Smooth muscle cell of the brain vasculature (primary cell): ENCODE data around the gene CARM1.
"Not testable (repeated sequence)": the region's sequence is repeated elsewhere in the genome, so short reads cannot be mapped to it uniquely, and the experiment has no call there.

ENCODE experiments used
- DNase-seq: peaks from one replicate; pipeline ENCODE4 v3.0.0-alpha.2; 2012; ENCODE audit warnings: low read depth, low spot score

The CARM1 gene

DNA sequence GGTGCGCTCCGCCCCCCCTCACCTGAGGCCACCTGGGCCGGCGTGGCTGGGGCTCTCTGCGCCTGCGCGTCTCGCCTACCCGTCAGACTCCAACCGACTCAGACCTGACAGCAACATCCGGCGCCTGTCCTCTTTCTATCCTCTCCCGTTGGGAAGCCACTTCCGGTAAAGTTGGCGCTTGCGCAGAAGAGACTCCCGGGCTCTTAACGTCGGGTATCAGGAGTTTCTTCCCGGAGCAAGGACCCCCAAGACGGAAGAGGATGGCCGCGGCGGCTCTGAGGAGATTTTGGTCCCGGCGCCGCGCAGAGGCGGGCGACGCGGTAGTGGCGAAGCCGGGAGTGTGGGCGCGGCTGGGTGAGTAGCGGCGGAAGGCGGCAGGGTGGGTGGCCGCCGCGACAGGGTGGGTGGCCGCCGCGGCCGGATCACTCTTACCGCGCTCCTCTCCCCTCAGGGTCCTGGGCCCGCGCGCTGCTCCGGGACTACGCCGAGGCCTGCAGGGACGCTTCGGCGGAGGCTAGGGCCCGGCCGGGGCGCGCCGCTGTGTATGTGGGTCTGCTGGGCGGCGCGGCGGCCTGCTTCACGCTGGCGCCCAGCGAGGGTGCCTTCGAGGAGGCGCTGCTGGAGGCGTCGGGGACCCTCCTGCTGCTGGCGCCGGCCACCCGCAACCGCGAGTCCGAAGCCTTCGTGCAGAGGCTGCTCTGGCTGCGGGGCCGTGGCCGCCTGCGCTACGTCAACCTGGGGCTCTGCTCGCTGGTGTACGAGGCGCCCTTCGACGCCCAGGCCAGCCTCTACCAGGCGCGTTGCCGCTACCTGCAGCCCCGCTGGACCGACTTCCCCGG is 57.4 kb downstream of the CARM1 start, which contains the start of the genes TIMM29 and YIPF2:
TSS of gene TIMM29 (plus strand) at position 249 of the 839 bp plus-strand sequence. CDS start at position 261, 12 bp downstream.
TSS of gene YIPF2 (minus strand) at position 77 of the 839 bp plus-strand sequence. CDS start 229 bp downstream, outside the sequence.
- DNase-seq: peak; percentile 95

- DNase-seq: no peak
Observed at GRCh38 chr19:10929402-10929794, 58.0 kb downstream of the CARM1 start.

GRCh38 chr19:10935371-10936059 is 64.2 kb downstream of the CARM1 start:
- DNase-seq: no peak

DNA sequence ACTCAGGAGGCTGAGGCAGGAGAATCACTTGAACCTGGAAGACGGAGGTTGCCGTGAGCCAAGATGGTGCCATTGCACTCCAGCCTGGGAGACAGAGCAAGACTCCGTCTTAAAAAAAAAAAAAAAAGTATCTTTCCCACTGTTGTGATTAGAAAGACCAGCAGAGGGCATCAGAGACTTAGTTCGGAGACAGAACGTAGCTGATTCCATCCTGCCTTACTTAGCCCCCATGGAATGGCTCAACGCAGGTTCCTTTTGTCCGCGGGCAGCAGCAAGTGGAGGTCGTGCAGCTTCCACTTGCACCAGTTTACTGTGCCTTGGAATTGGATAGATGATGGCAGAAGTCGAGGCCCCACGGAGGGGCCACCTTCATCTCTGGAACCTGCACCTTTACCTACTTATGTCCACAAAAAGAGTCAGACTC is 65.3 kb downstream of the CARM1 start:
- no peak for DNase-seq

GRCh38 chr19:10941649-10942048 is 70.3 kb downstream of the CARM1 start:
- DNase-seq: not testable (repeated sequence)

- DNase-seq: not testable (repeated sequence)
Observed at GRCh38 chr19:10943412-10943811, 72.1 kb downstream of the CARM1 start.

DNA sequence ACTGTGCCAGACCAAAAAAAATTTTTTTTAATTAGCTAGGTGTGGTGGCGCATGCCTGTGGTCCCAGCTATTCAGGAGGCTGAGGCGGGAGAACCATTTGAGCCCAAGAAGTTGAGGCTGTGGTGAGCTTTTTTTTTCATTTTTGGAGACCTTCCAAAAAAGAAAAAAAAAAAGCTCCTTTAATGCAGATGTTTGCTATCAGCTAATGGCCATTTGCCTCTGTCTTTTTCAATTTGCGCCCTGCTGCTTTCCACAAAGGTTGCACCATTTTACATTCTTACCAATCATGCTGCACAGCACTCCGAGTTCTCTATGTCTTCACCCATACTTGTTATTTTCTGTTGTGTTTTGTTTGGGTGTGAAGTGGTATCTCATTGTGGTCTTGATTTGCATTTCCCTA is 73.9 kb downstream of the CARM1 start:
- no peak for DNase-seq

DNA sequence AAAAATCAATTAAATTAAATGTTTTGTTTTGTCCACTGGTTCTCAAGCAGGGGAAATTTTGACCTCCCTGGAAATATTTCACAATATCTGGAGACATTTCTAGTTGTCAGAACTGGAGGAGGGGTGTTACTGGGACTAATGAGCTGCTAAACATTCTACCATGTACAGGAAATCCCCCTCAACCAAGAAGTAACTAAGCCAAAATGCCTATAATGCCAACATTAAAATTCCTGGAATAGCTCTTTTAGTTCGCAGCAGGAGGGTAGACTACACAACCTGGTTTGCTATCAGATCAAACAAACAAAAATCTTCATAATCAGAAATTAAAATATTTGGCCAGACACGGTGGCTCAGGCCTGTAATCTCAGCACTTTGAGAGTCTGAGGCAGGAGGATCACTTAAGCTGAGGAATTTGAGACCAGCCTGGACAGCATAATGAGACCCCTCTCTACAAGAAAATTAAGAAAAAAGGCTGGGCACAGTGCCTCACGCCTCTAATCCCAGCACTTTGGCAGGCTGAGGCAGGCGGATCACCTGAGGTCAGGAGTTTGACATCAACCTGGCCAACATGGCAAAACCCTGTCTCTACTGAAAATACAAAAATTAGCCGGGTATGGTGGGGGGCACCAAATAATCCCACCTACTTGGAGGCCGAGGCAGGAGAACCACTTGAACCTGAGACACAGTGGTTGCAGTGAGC is 75.8 kb downstream of the CARM1 start:
- no peak for DNase-seq

GRCh38 chr19:10952809-10953208 is 81.5 kb downstream of the CARM1 start:
- DNase-seq: no peak

- DNase-seq: not testable (repeated sequence)
Observed at GRCh38 chr19:10959277-10959968, 88.1 kb downstream of the CARM1 start.

GRCh38 chr19:10960314-10961072 is 89.1 kb downstream of the CARM1 start, which contains the start of gene SMARCA4:
TSS of gene SMARCA4 (plus strand) at chr19:10961030. CDS start at chr19:10984152, 23,122 bp downstream.
- DNase-seq: peak; percentile 96

GRCh38 chr19:10961073-10961860 is 89.9 kb downstream of the CARM1 start:
- DNase-seq: no peak

DNA sequence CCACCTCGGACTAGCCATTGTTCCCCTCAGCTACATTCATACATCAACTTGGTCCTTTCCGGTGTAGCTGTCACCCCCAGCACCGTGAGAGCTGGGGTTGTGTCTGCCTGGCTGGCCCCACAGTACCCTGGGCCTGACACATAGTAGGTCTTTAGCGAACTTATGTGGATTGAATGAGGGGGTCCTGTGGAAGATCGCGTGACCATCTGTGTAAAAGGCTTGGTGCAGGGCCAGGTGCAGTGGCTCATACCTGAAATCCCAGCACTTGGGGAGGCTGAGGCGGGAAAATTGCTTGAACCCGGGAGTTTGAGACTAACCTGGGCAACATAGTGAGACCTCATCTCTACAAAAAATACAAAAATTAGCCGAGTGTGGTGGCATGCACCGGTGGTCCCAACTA is 91.5 kb downstream of the CARM1 start:
- no peak for DNase-seq

GRCh38 chr19:10963865-10964264 is 92.5 kb downstream of the CARM1 start:
- no peak for DNase-seq

GRCh38 chr19:10964903-10965302 is 93.5 kb downstream of the CARM1 start:
- no peak for DNase-seq

GRCh38 chr19:10965398-10965797 is 94.0 kb downstream of the CARM1 start:
- DNase-seq: no peak

DNA sequence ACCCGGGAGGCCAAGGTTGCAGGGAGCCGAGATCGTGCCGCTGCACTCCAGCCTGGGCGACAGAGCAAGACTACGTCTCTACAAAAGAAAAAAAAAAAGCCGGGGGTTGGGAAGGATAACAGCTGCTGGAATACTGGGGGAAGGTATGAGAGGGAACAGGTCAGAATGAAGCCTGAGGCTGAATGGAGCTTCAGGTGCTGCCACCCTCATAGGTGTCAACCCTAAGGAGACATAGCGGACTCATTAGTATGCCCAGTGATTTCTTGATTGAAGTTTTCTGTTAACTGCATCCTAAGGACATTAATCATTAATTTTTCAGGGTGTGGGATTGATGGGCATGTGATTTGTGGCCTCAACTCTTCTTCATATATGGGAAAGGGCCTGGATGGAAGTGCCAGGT is 95.5 kb downstream of the CARM1 start:
- no peak for DNase-seq

DNA sequence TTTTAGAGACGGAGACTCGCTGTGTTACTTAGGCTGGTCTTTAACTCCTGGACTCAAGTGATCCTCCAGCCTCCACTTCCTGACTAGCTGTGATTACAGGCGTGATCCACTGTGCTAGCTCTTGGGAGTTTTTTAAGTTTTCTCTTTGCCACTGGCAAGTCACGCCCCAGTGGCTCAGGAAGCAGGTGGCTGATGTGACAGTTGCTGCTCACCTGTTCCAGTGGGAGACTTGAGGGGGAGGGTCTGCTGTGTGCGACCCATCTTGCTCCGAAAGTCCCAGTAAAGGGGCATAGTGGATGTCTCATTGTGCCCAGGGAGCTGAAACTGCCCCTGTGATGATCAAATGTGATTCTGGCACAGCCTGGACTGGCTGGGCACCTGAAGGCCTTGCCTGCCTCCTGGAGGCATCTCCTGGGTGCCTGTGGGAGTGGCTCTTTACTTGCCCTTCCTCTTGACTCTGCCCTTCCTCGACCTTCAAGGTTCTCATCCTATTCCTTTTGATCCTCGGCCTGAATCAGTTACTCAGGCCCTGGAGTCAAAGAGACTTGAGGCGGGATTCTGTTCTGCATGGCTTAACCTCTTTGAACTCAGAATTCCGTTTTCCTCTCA is 97.3 kb downstream of the CARM1 start:
- no peak for DNase-seq

DNA sequence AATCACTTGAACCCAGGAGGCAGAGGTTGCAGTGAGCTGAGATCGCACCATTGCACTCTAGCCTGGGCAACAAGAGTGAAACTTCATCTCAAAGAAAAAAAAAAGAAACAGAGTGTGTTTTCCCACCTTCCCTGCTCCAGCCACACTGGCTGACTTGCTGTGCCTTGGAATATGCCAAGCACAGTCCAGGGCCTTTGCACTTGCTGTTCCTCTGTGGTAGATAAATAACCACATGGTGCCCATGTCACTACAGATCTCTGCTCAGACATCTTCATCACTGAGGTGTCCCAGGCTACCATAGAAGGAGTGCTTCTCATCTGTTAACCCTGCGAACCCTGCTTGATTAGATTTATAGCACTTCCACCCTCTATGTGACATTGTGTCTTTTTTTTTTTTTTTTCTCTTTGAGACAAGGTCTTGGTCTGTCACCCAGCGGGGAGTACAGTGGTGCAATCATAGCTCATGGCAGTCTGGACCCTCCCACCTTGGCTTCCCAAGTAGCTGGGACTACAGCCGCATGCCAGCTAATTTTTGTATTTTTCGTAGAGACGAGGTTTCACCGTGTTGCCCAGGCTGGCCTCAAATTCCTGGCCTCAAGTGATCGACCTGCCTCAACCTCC is 99.9 kb downstream of the CARM1 start:
- no peak for DNase-seq
